Mesendoderm (in vitro differentiated cells): ENCODE measurements around the gene MRPS14. TPM values are rescaled to one million over a fixed set of nuclear protein-coding genes. Genes with fewer than 3 reads are reported as not detected.

Experiments used
- DNase-seq: peaks from one replicate; pipeline ENCODE4 v3.0.0; 2013
- H2AK5ac ChIP-seq: 2 replicates; pipeline ENCODE4 v1.6.1; 2013; ENCODE audit warnings: low read length, inconsistent platforms
- H2BK120ac ChIP-seq: 2 replicates; pipeline ENCODE4 v1.6.1; 2013; ENCODE audit warnings: low read depth, mild to moderate bottlenecking, low read length, moderate library complexity, mixed read lengths
- H2BK15ac ChIP-seq: replicated peaks from 2 replicates; pipeline ENCODE4 v1.6.1; 2013; ENCODE audit warnings: low read depth, mild to moderate bottlenecking, moderate library complexity
- H2BK5ac ChIP-seq: 2 replicates; pipeline ENCODE4 v1.6.1; 2013; ENCODE audit warnings: low read length, inconsistent platforms
- H3K18ac ChIP-seq: 2 replicates; pipeline ENCODE4 v1.6.1; 2013; ENCODE audit warnings: mild to moderate bottlenecking, low read length, mixed read lengths
- H3K23ac ChIP-seq: one replicate; pipeline ENCODE4 v1.6.1; 2013; ENCODE audit warnings: low read length
- H3K27ac ChIP-seq: 2 replicates; pipeline ENCODE4 v1.5.1; 2013; ENCODE audit warnings: low read depth, mild to moderate bottlenecking, inconsistent platforms, low read length, moderate library complexity
- H3K27me3 ChIP-seq: 2 replicates; pipeline ENCODE4 v1.6.1; 2013; ENCODE audit warnings: low read length, control low read depth, mild to moderate bottlenecking, inconsistent platforms; ENCODE audit not compliant: insufficient read depth, poor library complexity
- H3K36me3 ChIP-seq: 2 replicates; pipeline ENCODE4 v1.6.1; 2013; ENCODE audit warnings: low read length, inconsistent platforms; ENCODE audit not compliant: control insufficient read depth, insufficient read depth
- H3K4ac ChIP-seq: one replicate; pipeline ENCODE4 v1.6.1; 2013; ENCODE audit warnings: low read depth, mild to moderate bottlenecking, low read length, moderate library complexity
- H3K4me1 ChIP-seq: 2 replicates; pipeline ENCODE4 v1.6.1; 2013; ENCODE audit warnings: low read depth, low read length, inconsistent platforms; ENCODE audit not compliant: control insufficient read depth
- H3K4me2 ChIP-seq: 2 replicates; pipeline ENCODE4 v1.6.1; 2013; ENCODE audit warnings: low read length
- H3K4me3 ChIP-seq: 2 replicates; pipeline ENCODE4 v1.5.1; 2013; ENCODE audit warnings: mild to moderate bottlenecking, low read length
- H3K56ac ChIP-seq: one replicate; pipeline ENCODE4 v1.6.1; 2013; ENCODE audit warnings: low read length
- H3K79me1 ChIP-seq: 2 replicates; pipeline ENCODE4 v1.6.1; 2013; ENCODE audit warnings: low read length, inconsistent platforms
- H3K79me2 ChIP-seq: 2 replicates; pipeline ENCODE4 v1.6.1; 2013; ENCODE audit warnings: mild to moderate bottlenecking, low read length; ENCODE audit not compliant: control insufficient read depth, insufficient read depth
- H3K9ac ChIP-seq: 2 replicates; pipeline ENCODE4 v1.6.1; 2013; ENCODE audit warnings: low read length, inconsistent platforms
- H4K5ac ChIP-seq: one replicate; pipeline ENCODE4 v1.6.1; 2013; ENCODE audit warnings: low read length
- H4K8ac ChIP-seq: one replicate; pipeline ENCODE4 v1.6.1; 2013; ENCODE audit warnings: low read depth, mild to moderate bottlenecking, control low read depth, low read length, moderate library complexity
- WGBS: extraction: QIAGEN DNeasy Blood & Tissue Kit; methylation state at CpG from one replicate; pipeline ENCODE4 v1.1.7; 2013; ENCODE audit warnings: low lambda C conversion rate, missing lambda C conversion rate; ENCODE audit not compliant: insufficient coverage; ENCODE audit errors: extremely low coverage; 5-methylcytosine and 5-hydroxymethylcytosine counted together
- small RNA-seq: library from polyadenylated mRNA; stranded (forward); fragments of <200 nt; extraction: miRNeasy Mini kit (QIAGEN cat#:217004); gene quantifications from one replicate; pipeline ENCODE3, GENCODE V24; 2013; ENCODE audit not compliant: insufficient read depth

MRPS14 gene

GRCh38 chr1:174964261-174964971, 58.8 kb downstream of the MRPS14 start:
- Histone ChIP-seq H2AK5ac (no peak overlapping the region), H3K4me3 (no peak overlapping the region), H2BK15ac (peak overlapping the region; percentile 92), H3K4me1 (peaks cover 7% of the 10 kb centered on the region), H2BK5ac (no peak overlapping the region), H3K18ac (peak overlapping the region; percentile 51), H3K36me3 (no peaks in the 10 kb centered on the region), H3K27ac (no peak overlapping the region), H3K23ac (no peak overlapping the region), H3K79me2 (no peaks in the 10 kb centered on the region), H3K27me3 (no peaks in the 10 kb centered on the region), H2BK120ac (no peak overlapping the region), H4K8ac (no peak overlapping the region), H3K9ac (no peak overlapping the region), H3K4me2 (no peak overlapping the region), H3K79me1 (no peaks in the 10 kb centered on the region), H4K5ac (no peak overlapping the region), H3K56ac (no peak overlapping the region), H3K4ac (no peak overlapping the region)
- no peak for DNase-seq
- no CpG with 5 or more reads among the region's 6 CpGs for WGBS

DNA sequence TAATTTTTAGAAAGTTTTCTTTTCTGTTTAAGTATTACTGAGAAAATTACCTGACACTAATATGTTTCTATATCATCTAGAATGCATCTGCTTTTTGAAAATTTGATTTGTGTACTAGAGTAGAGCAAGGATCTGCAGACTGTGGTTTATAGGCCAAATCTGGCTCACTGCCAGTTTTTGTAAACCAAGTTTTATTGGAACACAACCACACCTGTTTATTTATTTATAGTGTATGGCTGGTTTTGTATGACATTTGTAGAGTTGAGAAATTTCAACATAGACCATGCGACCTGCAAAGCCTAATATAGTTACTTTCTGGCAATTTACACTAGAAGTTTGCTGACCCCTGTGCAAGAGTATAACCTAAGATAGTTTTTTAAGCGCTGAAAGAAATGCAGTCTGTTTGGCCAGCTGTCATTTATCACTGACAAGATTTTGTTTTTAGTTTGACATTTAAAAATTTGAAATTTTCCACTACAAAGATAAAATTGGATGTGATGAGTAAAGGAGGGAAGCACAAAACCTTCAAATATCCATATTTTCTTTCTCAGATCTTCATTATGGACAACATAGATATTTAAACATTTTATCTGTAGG, 59.6 kb downstream of the MRPS14 start:
- Histone ChIP-seq H3K23ac (no peak overlapping the region), H3K79me1 (no peaks in the 10 kb centered on the region), H4K5ac (no peak overlapping the region), H3K4me1 (peaks cover 7% of the 10 kb centered on the region), H3K4ac (no peak overlapping the region), H3K27ac (no peak overlapping the region), H2AK5ac (no peak overlapping the region), H2BK15ac (no peak overlapping the region), H3K27me3 (no peaks in the 10 kb centered on the region), H2BK5ac (no peak overlapping the region), H3K18ac (no peak overlapping the region), H4K8ac (no peak overlapping the region), H3K4me3 (no peak overlapping the region), H3K56ac (no peak overlapping the region), H3K79me2 (no peaks in the 10 kb centered on the region), H2BK120ac (no peak overlapping the region), H3K36me3 (no peaks in the 10 kb centered on the region), H3K4me2 (no peak overlapping the region), H3K9ac (no peak overlapping the region)
- no peak for DNase-seq
- no CpG with 5 or more reads among the region's 2 CpGs for WGBS

Small RNA genes within 50 kb of the gene (small RNA-seq; reads per million reads assigned to genes)
- gene RF00019, result not detected
- gene RNU6-307P, result not detected
